Loucy (cell line): ENCODE results near the gene ADRB2.

Source experiments
- CTCF ChIP-seq: fragments of 200-600 bp; sonication (generic); conservative IDR thresholded peaks from 2 replicates; pipeline ENCODE4 v1.5.1; 2014; ENCODE audit warnings: mild to moderate bottlenecking, antibody characterized with exemption, low read length
- EZH2phosphoT487 ChIP-seq: fragments of 200-600 bp; IDR thresholded peaks from 2 replicates; pipeline ENCODE4 v1.6.1; 2018; ENCODE audit warnings: antibody characterized with exemption, mild to moderate bottlenecking, moderate library complexity, borderline replicate concordance

DNA sequence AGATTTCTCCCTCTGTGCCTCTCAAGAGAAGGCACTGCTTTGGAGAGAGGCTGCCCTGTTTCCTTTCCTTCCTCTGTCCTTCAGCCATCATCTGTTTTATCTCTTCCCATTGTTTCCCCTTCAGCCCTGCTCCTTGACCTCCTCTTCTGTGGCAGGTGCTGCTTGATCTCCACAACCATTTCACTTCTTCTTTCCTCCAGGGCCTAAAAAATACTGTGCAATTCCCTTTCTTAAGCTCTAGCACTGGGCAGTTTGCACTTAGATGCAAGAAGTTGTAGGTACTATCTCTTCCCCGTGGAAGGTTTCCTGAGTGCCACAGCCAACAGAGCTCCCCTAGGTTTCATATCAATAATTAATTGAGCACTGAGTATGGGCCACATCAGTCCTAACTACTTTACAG lies 8.8 kb upstream of the ADRB2 start:
- TF ChIP-seq CTCF, result no peak
- no peak for TF ChIP-seq EZH2phosphoT487
